Measurements from ENCODE around the gene ZYG11A. TPM values are rescaled to one million over a fixed set of nuclear protein-coding genes. Genes with fewer than 3 reads are reported as not detected.

Gene ZYG11A
- total and polyA plus RNA-seq, 2 of the 13 experiments (the other 11 are each of a cell fraction or from before 2014, with no cell fraction given) = not detected

DNA sequence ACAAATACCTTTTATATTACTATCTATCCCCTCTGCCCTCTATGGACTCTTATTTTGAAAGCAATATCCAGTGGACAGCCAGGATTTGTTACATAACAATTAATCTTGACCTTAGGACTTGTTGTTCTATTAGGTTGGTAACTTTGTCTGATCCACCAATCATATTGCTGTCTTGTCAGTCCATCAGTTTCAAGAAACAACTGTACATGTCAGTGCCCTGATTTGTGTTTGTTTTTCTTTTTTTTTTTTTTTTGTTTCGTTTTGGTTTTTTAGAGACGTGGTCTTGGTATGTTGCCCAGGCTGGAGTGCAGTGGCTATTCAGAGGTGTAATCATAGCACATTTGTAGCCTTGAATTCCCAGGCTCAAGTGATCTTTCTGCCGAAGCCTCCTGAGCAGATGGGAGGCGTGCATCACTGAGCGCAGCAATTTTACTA lies 83.0 kb downstream of the ZYG11A start (continued):
- TF ChIP-seq, protein P1, sequence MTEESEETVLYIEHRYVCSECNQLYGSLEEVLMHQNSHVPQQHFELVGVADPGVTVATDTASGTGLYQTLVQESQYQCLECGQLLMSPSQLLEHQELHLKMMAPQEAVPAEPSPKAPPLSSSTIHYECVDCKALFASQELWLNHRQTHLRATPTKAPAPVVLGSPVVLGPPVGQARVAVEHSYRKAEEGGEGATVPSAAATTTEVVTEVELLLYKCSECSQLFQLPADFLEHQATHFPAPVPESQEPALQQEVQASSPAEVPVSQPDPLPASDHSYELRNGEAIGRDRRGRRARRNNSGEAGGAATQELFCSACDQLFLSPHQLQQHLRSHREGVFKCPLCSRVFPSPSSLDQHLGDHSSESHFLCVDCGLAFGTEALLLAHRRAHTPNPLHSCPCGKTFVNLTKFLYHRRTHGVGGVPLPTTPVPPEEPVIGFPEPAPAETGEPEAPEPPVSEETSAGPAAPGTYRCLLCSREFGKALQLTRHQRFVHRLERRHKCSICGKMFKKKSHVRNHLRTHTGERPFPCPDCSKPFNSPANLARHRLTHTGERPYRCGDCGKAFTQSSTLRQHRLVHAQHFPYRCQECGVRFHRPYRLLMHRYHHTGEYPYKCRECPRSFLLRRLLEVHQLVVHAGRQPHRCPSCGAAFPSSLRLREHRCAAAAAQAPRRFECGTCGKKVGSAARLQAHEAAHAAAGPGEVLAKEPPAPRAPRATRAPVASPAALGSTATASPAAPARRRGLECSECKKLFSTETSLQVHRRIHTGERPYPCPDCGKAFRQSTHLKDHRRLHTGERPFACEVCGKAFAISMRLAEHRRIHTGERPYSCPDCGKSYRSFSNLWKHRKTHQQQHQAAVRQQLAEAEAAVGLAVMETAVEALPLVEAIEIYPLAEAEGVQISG (CRISPR knock-in tag; IDR thresholded peaks at IDR 0.05) = no peak
- no peak for TF ChIP-seq SETDB1 (CRISPR knock-in tag; IDR thresholded peaks at IDR 0.05; ENCODE audit: borderline replicate concordance)
- TF ChIP-seq SP140L (CRISPR knock-in tag; IDR thresholded peaks at IDR 0.05; ENCODE audit: borderline replicate concordance) = no peak
- TF ChIP-seq SAP130 (CRISPR knock-in tag; IDR thresholded peaks at IDR 0.05; ENCODE audit: low read depth) = peak; percentile 74
- no peak for TF ChIP-seq ZNF263 (CRISPR knock-in tag; IDR thresholded peaks at IDR 0.05)
- no peak for TF ChIP-seq STAT5B (CRISPR knock-in tag; IDR thresholded peaks at IDR 0.05)
- no peak for TF ChIP-seq ZNF230 (CRISPR knock-in tag; IDR thresholded peaks at IDR 0.05)
- no peak for TF ChIP-seq ZNF446 (CRISPR knock-in tag; IDR thresholded peaks at IDR 0.05)
- TF ChIP-seq ZNF652 (CRISPR knock-in tag; IDR thresholded peaks at IDR 0.05; ENCODE audit: borderline replicate concordance, low read depth) = no peak; the same call in 1 of the 2 replicates
- TF ChIP-seq FOSL2 (CRISPR knock-in tag; IDR thresholded peaks at IDR 0.05) = no peak
- TF ChIP-seq RFXAP (CRISPR knock-in tag; IDR thresholded peaks at IDR 0.05; ENCODE audit: borderline replicate concordance) = no peak
- no peak for TF ChIP-seq MED13 (CRISPR knock-in tag; IDR thresholded peaks at IDR 0.05)
- TF ChIP-seq, protein P2, sequence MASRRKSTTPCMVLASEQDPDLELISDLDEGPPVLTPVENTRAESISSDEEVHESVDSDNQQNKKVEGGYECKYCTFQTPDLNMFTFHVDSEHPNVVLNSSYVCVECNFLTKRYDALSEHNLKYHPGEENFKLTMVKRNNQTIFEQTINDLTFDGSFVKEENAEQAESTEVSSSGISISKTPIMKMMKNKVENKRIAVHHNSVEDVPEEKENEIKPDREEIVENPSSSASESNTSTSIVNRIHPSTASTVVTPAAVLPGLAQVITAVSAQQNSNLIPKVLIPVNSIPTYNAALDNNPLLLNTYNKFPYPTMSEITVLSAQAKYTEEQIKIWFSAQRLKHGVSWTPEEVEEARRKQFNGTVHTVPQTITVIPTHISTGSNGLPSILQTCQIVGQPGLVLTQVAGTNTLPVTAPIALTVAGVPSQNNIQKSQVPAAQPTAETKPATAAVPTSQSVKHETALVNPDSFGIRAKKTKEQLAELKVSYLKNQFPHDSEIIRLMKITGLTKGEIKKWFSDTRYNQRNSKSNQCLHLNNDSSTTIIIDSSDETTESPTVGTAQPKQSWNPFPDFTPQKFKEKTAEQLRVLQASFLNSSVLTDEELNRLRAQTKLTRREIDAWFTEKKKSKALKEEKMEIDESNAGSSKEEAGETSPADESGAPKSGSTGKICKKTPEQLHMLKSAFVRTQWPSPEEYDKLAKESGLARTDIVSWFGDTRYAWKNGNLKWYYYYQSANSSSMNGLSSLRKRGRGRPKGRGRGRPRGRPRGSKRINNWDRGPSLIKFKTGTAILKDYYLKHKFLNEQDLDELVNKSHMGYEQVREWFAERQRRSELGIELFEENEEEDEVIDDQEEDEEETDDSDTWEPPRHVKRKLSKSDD (CRISPR knock-in tag; IDR thresholded peaks at IDR 0.05; ENCODE audit: low read depth) = no peak
- no peak for TF ChIP-seq ZNF383 (CRISPR knock-in tag; IDR thresholded peaks at IDR 0.05; ENCODE audit: borderline replicate concordance)
- TF ChIP-seq, protein P3, sequence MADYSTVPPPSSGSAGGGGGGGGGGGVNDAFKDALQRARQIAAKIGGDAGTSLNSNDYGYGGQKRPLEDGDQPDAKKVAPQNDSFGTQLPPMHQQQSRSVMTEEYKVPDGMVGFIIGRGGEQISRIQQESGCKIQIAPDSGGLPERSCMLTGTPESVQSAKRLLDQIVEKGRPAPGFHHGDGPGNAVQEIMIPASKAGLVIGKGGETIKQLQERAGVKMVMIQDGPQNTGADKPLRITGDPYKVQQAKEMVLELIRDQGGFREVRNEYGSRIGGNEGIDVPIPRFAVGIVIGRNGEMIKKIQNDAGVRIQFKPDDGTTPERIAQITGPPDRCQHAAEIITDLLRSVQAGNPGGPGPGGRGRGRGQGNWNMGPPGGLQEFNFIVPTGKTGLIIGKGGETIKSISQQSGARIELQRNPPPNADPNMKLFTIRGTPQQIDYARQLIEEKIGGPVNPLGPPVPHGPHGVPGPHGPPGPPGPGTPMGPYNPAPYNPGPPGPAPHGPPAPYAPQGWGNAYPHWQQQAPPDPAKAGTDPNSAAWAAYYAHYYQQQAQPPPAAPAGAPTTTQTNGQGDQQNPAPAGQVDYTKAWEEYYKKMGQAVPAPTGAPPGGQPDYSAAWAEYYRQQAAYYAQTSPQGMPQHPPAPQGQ (CRISPR knock-in tag; IDR thresholded peaks at IDR 0.05; ENCODE audit: borderline replicate concordance) = no peak
- no peak for TF ChIP-seq JDP2 (CRISPR knock-in tag; IDR thresholded peaks at IDR 0.05; ENCODE audit: borderline replicate concordance)
- TF ChIP-seq, protein P4, sequence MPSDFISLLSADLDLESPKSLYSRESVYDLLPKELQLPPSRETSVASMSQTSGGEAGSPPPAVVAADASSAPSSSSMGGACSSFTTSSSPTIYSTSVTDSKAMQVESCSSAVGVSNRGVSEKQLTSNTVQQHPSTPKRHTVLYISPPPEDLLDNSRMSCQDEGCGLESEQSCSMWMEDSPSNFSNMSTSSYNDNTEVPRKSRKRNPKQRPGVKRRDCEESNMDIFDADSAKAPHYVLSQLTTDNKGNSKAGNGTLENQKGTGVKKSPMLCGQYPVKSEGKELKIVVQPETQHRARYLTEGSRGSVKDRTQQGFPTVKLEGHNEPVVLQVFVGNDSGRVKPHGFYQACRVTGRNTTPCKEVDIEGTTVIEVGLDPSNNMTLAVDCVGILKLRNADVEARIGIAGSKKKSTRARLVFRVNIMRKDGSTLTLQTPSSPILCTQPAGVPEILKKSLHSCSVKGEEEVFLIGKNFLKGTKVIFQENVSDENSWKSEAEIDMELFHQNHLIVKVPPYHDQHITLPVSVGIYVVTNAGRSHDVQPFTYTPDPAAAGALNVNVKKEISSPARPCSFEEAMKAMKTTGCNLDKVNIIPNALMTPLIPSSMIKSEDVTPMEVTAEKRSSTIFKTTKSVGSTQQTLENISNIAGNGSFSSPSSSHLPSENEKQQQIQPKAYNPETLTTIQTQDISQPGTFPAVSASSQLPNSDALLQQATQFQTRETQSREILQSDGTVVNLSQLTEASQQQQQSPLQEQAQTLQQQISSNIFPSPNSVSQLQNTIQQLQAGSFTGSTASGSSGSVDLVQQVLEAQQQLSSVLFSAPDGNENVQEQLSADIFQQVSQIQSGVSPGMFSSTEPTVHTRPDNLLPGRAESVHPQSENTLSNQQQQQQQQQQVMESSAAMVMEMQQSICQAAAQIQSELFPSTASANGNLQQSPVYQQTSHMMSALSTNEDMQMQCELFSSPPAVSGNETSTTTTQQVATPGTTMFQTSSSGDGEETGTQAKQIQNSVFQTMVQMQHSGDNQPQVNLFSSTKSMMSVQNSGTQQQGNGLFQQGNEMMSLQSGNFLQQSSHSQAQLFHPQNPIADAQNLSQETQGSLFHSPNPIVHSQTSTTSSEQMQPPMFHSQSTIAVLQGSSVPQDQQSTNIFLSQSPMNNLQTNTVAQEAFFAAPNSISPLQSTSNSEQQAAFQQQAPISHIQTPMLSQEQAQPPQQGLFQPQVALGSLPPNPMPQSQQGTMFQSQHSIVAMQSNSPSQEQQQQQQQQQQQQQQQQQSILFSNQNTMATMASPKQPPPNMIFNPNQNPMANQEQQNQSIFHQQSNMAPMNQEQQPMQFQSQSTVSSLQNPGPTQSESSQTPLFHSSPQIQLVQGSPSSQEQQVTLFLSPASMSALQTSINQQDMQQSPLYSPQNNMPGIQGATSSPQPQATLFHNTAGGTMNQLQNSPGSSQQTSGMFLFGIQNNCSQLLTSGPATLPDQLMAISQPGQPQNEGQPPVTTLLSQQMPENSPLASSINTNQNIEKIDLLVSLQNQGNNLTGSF (CRISPR knock-in tag; IDR thresholded peaks at IDR 0.05) = no peak
- TF ChIP-seq FOXO1 (CRISPR knock-in tag; IDR thresholded peaks at IDR 0.05) = peak; percentile 25; the same call in 1 of the 2 replicates

Data from HepG2 (cell line).